ENCODE data around the gene CATSPER1. TPM values are rescaled to one million over a fixed set of nuclear protein-coding genes. Genes with fewer than 3 reads are reported as not detected.
A peak's percentile ranks its signal among the peaks of the same experiment; 100 is the strongest.

CATSPER1 gene
- total RNA-seq, 6 experiments from 2014 or later, result 2.1 to 3.8 (median 2.7) TPM

DNA sequence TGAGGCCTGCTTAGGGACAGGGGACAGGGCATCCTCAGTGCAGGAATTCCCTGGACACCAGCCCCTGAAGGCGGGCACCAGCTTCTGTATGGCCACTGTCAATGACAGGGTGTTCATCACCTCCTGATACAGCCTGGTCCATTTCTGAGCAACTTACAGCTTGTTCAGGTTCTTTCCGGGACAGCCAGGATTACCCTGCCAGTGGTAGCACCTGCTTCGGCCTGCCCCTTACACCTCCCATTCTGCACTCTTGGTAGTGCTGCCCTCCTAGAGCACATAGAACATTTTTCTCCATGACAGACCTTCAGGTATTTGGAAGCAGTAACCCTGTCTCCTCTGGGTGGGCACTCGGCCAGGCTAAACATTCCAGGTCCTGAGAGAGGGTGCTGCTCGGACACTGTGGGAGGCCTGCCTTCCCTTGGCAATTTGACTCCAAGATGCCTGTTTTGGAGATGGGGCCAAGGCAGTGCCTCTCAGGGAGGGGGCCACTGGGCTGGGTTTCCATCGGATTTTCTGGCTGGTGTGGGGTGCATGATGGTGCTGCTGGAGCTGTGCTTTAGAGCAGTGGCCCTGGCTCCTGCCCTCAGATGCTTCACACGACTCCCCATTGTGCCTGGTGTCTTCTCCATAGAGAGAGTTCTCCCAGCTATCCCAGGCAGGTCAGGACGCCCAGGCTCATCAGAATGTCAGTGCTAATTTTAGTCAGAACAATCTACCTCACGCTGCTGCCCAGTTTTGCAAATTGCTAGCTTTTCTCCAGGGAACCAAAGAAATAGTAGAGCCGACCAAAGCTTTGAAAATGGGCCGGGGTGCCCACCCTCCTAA, 21.5 kb upstream of the CATSPER1 start:
- no peak overlapping the region for H3K4me3 Mint-ChIP-seq
- peaks cover 7% of the 10 kb centered on the region for H3K36me3 Mint-ChIP-seq (ENCODE audit: low read depth)

DNA sequence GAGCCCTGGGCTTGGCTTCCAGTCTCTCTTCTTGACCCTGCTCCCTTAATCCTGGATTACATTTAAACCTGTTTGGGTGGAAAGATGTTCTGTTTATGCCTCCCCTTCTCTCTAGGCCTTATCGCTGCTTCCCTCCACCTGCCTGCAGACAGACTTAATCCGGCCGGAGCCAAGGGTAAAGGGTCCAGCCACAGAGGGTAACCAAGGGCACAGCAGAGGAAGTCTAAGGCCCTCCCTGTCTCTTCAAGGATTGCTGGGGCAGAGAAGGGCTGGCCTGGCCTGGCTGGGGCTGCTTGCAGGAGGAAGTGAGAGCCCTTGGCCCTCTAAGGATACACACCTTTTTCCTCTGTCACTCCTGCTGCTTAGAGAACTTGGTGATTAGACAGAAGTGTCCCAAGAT, 20.6 kb upstream of the CATSPER1 start:
- DNase-seq, result no peak
- TF ChIP-seq, protein P1, sequence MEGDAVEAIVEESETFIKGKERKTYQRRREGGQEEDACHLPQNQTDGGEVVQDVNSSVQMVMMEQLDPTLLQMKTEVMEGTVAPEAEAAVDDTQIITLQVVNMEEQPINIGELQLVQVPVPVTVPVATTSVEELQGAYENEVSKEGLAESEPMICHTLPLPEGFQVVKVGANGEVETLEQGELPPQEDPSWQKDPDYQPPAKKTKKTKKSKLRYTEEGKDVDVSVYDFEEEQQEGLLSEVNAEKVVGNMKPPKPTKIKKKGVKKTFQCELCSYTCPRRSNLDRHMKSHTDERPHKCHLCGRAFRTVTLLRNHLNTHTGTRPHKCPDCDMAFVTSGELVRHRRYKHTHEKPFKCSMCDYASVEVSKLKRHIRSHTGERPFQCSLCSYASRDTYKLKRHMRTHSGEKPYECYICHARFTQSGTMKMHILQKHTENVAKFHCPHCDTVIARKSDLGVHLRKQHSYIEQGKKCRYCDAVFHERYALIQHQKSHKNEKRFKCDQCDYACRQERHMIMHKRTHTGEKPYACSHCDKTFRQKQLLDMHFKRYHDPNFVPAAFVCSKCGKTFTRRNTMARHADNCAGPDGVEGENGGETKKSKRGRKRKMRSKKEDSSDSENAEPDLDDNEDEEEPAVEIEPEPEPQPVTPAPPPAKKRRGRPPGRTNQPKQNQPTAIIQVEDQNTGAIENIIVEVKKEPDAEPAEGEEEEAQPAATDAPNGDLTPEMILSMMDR (IDR thresholded peaks at IDR 0.05), result no peak
- Mint-ChIP-seq H3K4me3 (no peak overlapping the region), H3K27me3 (ENCODE audit: insufficient read depth) (peaks cover 8% of the 10 kb centered on the region), H3K4me1 (ENCODE audit: low read depth) (peaks cover 34% of the 10 kb centered on the region), H3K36me3 (ENCODE audit: low read depth) (no peaks in the 10 kb centered on the region), H3K27ac (no peak overlapping the region), H3K9me3 (no peaks in the 10 kb centered on the region)

More for the DNA sequence above, 21.5 kb upstream of the CATSPER1 start:
- TF ChIP-seq, protein P1 (IDR thresholded peaks at IDR 0.05), result no peak
- peaks cover 34% of the 10 kb centered on the region for H3K4me1 Mint-ChIP-seq (ENCODE audit: low read depth)
- no peak overlapping the region for H3K27ac Mint-ChIP-seq
- H3K27me3 Mint-ChIP-seq (ENCODE audit: insufficient read depth), result peaks cover 10% of the 10 kb centered on the region
- DNase-seq, result no peak
- H3K9me3 Mint-ChIP-seq, result no peaks in the 10 kb centered on the region

- Mint-ChIP-seq H3K4me3 (peak overlapping the region; percentile 3; the same call in 1 of the 2 replicates), H3K9me3 (no peaks in the 10 kb centered on the region)
Measured at GRCh38 chr11:66045177-66045639, 18.9 kb upstream of the CATSPER1 start.

DNA sequence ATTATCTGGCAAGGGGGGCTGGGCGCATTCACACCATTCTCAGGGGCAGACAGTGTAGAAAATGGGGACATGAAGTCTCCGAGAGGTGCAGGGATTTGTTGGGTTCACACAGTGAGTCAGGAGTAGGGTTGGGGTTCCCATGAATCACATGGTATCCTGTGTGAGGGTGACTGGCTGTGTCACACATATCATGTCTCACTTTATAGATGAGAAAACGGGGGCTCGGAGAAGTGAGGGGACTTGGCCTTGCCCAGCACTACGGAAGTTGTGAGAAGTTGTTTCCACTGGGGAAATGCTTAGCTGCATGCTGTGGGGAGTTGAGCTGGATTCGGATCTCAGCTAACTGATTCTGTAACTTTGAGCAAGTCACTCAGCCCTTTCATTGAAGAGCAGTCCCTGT, 18.5 kb upstream of the CATSPER1 start:
- TF ChIP-seq, protein P1 (IDR thresholded peaks at IDR 0.05), result no peak
- Mint-ChIP-seq H3K36me3 (ENCODE audit: low read depth) (no peaks in the 10 kb centered on the region), H3K4me3 (peak overlapping the region; percentile 3; the same call in 1 of the 2 replicates), H3K27ac (no peak overlapping the region), H3K4me1 (ENCODE audit: low read depth) (peaks cover 22% of the 10 kb centered on the region), H3K9me3 (no peaks in the 10 kb centered on the region), H3K27me3 (ENCODE audit: insufficient read depth) (peaks cover 10% of the 10 kb centered on the region)
- no peak for DNase-seq

More at GRCh38 chr11:66045177-66045639, 18.9 kb upstream of the CATSPER1 start:
- H3K27me3 Mint-ChIP-seq (ENCODE audit: insufficient read depth), result peaks cover 8% of the 10 kb centered on the region
- peak; percentile 59 for DNase-seq
- TF ChIP-seq, protein P1 (IDR thresholded peaks at IDR 0.05), result peak; percentile 98
- no peak overlapping the region for H3K27ac Mint-ChIP-seq
- peaks cover 22% of the 10 kb centered on the region for H3K4me1 Mint-ChIP-seq (ENCODE audit: low read depth)
- no peaks in the 10 kb centered on the region for H3K36me3 Mint-ChIP-seq (ENCODE audit: low read depth)

DNA sequence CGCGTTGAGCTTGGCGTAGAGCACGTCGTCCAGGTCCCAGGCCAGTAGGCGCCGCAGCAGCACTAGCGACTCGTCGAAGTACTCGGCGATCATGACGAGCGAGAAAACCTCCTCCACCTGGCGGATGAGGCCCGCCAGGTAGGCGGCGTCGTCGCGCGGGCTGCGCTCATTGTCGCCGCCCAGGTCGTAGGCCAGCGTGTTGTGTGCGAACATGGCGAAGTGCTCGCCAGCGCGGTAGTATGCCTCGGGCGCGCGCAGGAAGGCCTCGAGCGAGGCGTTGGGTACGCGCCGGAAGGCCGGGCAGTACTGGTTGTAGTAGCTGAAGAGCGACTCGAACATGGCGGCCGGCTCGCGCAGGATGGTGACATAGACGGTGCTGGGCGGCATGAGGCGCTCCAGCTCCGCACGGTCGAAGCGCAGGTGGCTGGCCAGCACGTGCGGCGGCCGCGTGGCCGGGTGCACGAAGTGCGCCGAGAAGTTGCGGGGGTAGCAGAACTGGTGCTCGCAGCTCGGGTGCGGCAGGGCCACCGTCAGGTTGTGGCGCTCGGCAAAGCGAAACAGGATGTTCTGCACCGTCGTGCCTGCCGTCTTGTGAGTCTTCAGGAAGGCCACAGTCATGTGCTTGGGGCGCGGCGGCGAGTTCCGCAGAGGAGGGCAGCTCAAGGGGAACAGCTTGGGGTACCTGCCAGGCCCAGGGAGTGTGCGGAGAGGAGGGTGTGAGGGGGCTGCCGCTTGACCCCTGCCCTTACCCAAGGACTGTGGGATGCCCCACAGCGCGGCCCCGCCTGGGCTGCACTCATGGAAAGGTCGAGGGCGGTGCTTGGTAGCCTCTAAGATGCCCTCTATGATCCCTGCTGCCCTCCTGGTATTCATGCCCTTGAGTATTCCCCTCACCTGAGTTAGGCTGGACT, 17.0 kb upstream of the CATSPER1 start:
- Mint-ChIP-seq H3K4me3 (no peak overlapping the region), H3K9me3 (no peaks in the 10 kb centered on the region), H3K4me1 (ENCODE audit: low read depth) (peaks cover 22% of the 10 kb centered on the region), H3K36me3 (ENCODE audit: low read depth) (no peaks in the 10 kb centered on the region), H3K27ac (no peak overlapping the region), H3K27me3 (ENCODE audit: insufficient read depth) (peaks cover 12% of the 10 kb centered on the region)
- TF ChIP-seq, protein P1 (IDR thresholded peaks at IDR 0.05), result no peak
- no peak for DNase-seq

Measured in HFFc6 (cell line).